GM18907 (cell line): Measurements from ENCODE around the gene IFNA2.
"Not testable (repeated sequence)": the region's sequence is repeated elsewhere in the genome, so short reads cannot be mapped to it uniquely, and the experiment has no call there.

Experiments
- ATAC-seq: cut with Tn5 transposase; IDR thresholded peaks from one replicate; pipeline ENCODE4 v1.9.1; 2021; ENCODE audit warnings: mild to moderate bottlenecking, moderate library complexity; ENCODE audit not compliant: unreplicated experiment

IFNA2 gene

DNA sequence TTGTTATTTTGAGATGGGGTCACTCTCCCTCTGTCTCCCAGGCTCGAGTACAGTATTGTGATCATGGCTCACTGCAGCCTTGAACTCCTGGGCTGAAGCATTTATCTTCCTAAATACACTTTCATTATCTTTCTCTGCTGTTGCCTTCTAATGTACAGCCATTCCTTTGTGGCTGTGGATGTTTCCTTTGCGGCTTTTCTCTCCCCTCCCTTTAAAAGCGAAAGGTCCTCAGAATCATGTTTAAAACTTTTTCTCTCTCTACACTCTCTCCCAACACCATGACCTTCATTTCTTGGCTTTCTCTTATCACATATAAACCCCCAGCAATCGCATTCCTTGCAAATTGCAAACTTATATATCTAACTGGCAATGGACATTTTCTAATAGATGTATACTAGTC lies 1.6 kb downstream of the IFNA2 start:
- no peak for ATAC-seq

- ATAC-seq, result peak; percentile 96
These were observed 3.5 kb downstream of the IFNA2 start for GRCh38 chr9:21381448-21382339.

DNA sequence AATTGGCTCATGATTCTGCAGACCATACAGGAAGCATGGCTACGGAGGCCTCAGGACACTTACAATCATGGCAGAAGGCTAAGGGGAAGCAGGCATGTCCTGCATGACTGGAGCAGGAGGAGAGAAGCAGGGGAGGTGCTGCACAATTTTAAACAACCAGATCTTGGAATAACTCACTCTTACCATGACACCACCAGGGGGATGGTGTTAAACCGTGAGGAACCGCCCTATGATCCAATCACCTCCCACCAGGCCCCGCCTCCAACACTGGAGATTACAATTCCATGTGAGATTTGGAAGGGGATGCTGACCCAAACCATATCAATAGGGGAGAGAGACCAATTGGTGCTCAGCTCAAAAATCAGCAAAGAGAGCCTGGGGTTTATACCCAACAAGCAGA lies 13.7 kb downstream of the IFNA2 start:
- ATAC-seq, result not testable (repeated sequence)

DNA sequence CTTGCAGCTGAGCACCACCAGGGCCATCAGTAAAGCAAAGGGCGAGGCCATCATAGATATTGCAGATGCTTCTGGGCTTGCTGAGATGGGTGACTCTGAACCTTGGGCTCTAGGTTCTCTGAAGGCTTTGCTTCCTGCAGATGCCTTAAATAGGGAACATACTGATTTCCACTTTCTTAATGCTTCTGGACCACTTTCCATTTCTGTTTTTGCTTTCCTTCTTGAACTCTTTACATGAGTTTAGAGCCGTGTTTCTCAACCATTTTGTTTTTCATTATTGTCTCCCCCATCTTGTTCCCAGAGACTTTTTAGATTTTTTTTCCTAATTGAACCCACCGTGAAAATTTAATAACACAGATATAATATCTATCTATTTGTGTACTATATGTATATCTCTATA lies 17.2 kb downstream of the IFNA2 start, which contains the start of gene IFNA13:
IFNA13 (minus strand) TSS at position 101 of the 400 bp plus-strand sequence; CDS start at position 54, 47 bp downstream.
- ATAC-seq, result no peak

GRCh38 chr9:21367169-21367568 lies 18.0 kb downstream of the IFNA2 start:
- peak; percentile 90 for ATAC-seq

DNA sequence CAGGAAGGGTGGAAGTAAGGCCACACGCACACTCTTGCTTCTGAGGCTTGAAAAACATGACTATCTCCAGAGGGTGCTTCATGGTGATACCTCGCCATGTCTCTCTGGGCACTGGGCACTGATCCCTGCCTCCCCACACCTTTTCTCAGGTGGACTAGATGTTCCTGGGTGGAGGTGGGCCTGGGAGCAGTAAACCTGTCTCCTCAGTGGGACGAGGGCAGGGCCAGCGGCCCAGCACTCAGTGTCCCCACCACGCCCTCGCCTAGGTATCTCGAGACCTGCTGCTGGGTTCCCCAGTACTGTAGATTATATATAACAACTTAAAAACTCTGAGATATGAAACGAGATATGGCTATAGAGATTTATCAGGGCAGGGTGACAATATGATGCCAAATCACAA lies 22.9 kb downstream of the IFNA2 start:
- ATAC-seq, result no peak

GRCh38 chr9:21357479-21358460 lies 27.4 kb downstream of the IFNA2 start:
- ATAC-seq, result peak; percentile 95

DNA sequence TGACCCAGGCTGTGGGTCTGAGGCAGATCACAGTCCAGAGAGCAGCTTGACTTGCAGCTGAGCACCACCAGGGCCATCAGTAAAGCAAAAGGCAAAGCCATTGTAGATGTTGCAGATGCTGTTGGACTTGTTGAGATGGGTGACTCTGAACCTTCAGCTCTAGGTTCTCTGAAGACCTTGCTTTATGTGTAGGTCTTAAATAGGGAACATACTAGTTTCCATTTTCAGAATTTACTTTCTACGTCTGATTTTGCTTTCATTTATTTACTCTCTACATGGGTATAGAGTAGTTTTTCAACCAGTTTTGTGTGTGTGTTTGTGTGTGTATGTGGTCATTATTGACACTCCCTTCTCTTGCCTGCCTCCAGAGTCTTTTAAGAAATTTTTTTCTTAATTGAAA lies 34.4 kb downstream of the IFNA2 start, which contains the start of gene IFNA6:
IFNA6 (minus strand) TSS at position 101 of the 400 bp plus-strand sequence; CDS start at position 101, 0 bp downstream.
- ATAC-seq, result no peak

GRCh38 chr9:21348430-21348970 lies 36.7 kb downstream of the IFNA2 start:
- ATAC-seq, result no peak

DNA sequence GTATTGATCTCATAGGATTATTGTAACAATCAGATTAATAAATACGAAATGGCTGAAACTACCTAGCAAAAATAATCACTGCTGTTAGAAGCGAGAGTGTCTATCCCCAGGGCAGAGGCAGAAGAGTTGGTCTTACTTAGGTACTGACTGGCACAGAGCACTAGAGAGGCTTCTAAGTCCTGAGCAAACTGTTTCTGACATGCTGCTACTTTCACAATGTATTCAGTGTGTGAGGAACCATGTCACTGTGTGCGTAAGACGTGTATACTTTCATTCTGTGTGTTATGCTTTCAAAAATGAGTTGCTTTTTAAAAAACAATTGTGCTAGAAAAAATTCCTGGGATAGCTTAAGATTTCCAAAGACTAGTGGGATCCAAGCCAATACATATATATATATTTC lies 44.5 kb downstream of the IFNA2 start:
- no peak for ATAC-seq

DNA sequence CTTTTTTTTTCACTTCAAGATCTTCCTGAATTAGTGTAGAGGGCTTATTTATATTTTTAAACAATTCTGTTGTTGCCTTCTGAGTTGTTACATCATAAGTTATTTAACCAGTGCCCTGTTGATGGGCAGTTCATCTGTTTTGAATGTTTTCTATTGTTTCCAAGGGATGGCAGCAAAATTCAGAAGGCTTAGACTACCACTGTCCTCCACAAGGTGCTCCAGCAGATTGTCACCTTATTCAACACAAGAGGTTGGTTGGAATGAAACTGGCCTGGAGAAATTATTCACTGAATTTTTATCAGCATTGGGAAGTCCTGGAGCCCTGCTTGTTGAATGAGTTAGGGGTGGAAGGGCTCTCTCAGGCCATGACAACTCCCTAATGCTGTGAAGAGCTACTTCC lies 48.7 kb downstream of the IFNA2 start:
- no peak for ATAC-seq

- peak; percentile 87 for ATAC-seq
These were observed 50.2 kb downstream of the IFNA2 start, which contains the start of gene KLHL9 for GRCh38 chr9:21334701-21335632. Gene KLHL9, minus strand, starts transcription at chr9:21335404. Its CDS starts 545 bp downstream, at chr9:21334859.
